SK-N-SH treated with all-trans-retinoic acid at 6 μM for 48 hours (cell line): Measurements from ENCODE around the gene FAM13A.

ENCODE experiments used
- ATAC-seq: fragments of 200-7000 bp; cut with Tn5 transposase; 3 replicates; pipeline ENCODE4 v1.9.1; 2020; ENCODE audit warnings: mild to moderate bottlenecking, moderate library complexity
- ARNTL ChIP-seq: fragments of 450-650 bp; formaldehyde crosslinking; IDR thresholded peaks from 2 replicates; pipeline ENCODE4 v1.5.0; 2020; ENCODE audit warnings: low read depth, mild to moderate bottlenecking, moderate library complexity, borderline replicate concordance
- CSDC2 ChIP-seq: fragments of 250-450 bp; sonication (Bioruptor Pico); IDR thresholded peaks from 2 replicates; pipeline ENCODE4 v1.5.0; 2020; ENCODE audit warnings: mild to moderate bottlenecking, moderate library complexity
- CSRNP3 ChIP-seq: fragments of 250-450 bp; sonication (Bioruptor Pico); IDR thresholded peaks from 2 replicates; pipeline ENCODE4 v1.5.1; 2021; ENCODE audit warnings: mild to moderate bottlenecking, moderate library complexity
- ESRRG ChIP-seq: fragments of 250-450 bp; sonication (Bioruptor Pico); IDR thresholded peaks from 2 replicates; pipeline ENCODE4 v1.6.1; 2021; ENCODE audit warnings: mild to moderate bottlenecking
- GLIS3 ChIP-seq: fragments of 250-450 bp; sonication (Bioruptor Pico); IDR thresholded peaks from 2 replicates; pipeline ENCODE4 v1.5.0; 2020; ENCODE audit warnings: mild to moderate bottlenecking, moderate library complexity
- ISL1 ChIP-seq: fragments of 250-450 bp; sonication (Bioruptor Pico); IDR thresholded peaks from 2 replicates; pipeline ENCODE4 v2.1.2; 2022; ENCODE audit warnings: mild to moderate bottlenecking, moderate library complexity
- OSR1 ChIP-seq: fragments of 250-450 bp; sonication (Bioruptor Pico); IDR thresholded peaks from 2 replicates; pipeline ENCODE4 v1.8.0; 2022; ENCODE audit warnings: moderate library complexity, mild to moderate bottlenecking, inconsistent platforms
- PATZ1 ChIP-seq: fragments of 250-450 bp; sonication (Bioruptor Pico); IDR thresholded peaks from 2 replicates; pipeline ENCODE4 v1.8.0; 2020; ENCODE audit warnings: mild to moderate bottlenecking, moderate library complexity, borderline replicate concordance
- POU6F1 ChIP-seq: fragments of 250-450 bp; sonication (Bioruptor Pico); IDR thresholded peaks from 2 replicates; pipeline ENCODE4 v1.8.0; 2021; ENCODE audit warnings: low read depth, mild to moderate bottlenecking, moderate library complexity, borderline replicate concordance
- PPARA ChIP-seq: fragments of 250-450 bp; sonication (Bioruptor Pico); IDR thresholded peaks from 2 replicates; pipeline ENCODE4 v1.5.0; 2020; ENCODE audit warnings: mild to moderate bottlenecking, borderline replicate concordance
- SNAI2 ChIP-seq: fragments of 250-450 bp; sonication (Bioruptor Pico); IDR thresholded peaks from 2 replicates; pipeline ENCODE4 v1.5.0; 2020; ENCODE audit warnings: mild to moderate bottlenecking, moderate library complexity
- TCF4 ChIP-seq: fragments of 250-450 bp; sonication (Bioruptor Pico); IDR thresholded peaks from 2 replicates; pipeline ENCODE4 v1.8.0; 2021; ENCODE audit warnings: mild to moderate bottlenecking, moderate library complexity, borderline replicate concordance
- TOX ChIP-seq: fragments of 250-450 bp; sonication (Bioruptor Pico); IDR thresholded peaks from 2 replicates; pipeline ENCODE4 v1.8.0; 2021; ENCODE audit warnings: mild to moderate bottlenecking, moderate library complexity, borderline replicate concordance
- TSHZ2 ChIP-seq: fragments of 250-450 bp; sonication (Bioruptor Pico); IDR thresholded peaks from 2 replicates; pipeline ENCODE4 v1.5.0; 2020; ENCODE audit warnings: mild to moderate bottlenecking, moderate library complexity
- ZC3H10 ChIP-seq: fragments of 250-450 bp; sonication (Bioruptor Pico); IDR thresholded peaks from 2 replicates; pipeline ENCODE4 v1.5.1; 2021; ENCODE audit warnings: mild to moderate bottlenecking, moderate library complexity
- ZFP3 ChIP-seq: fragments of 250-450 bp; sonication (Bioruptor Pico); IDR thresholded peaks from 2 replicates; pipeline ENCODE4 v1.5.0; 2020; ENCODE audit warnings: mild to moderate bottlenecking, moderate library complexity
- ZFP30 ChIP-seq: fragments of 450-650 bp; formaldehyde crosslinking; IDR thresholded peaks from 2 replicates; pipeline ENCODE4 v1.5.0; 2022; ENCODE audit warnings: mild to moderate bottlenecking, moderate library complexity
- ZNF565 ChIP-seq: fragments of 450-650 bp; formaldehyde crosslinking; conservative IDR thresholded peaks from 2 replicates; pipeline ENCODE4 v1.5.0; 2020; ENCODE audit warnings: low read depth, mild to moderate bottlenecking, moderate library complexity
- ZNF70 ChIP-seq: fragments of 450-650 bp; formaldehyde crosslinking; IDR thresholded peaks from 2 replicates; pipeline ENCODE4 v1.5.0; 2020; ENCODE audit warnings: mild to moderate bottlenecking, moderate library complexity
- ZNF8 ChIP-seq: fragments of 450-650 bp; formaldehyde crosslinking; IDR thresholded peaks from 2 replicates; pipeline ENCODE4 v1.5.0; 2020; ENCODE audit warnings: mild to moderate bottlenecking, moderate library complexity

Gene FAM13A

GRCh38 chr4:88860586-88860985, 196.4 kb downstream of the FAM13A start (continued):
- TF ChIP-seq SNAI2 (CRISPR knock-in tag) (no peak), CSRNP3 (CRISPR knock-in tag) (no peak)

- TF ChIP-seq ZNF70 (CRISPR knock-in tag) = no peak
- TF ChIP-seq TSHZ2 (CRISPR knock-in tag) = no peak
- TF ChIP-seq CSRNP3 (CRISPR knock-in tag) = no peak
- TF ChIP-seq ISL1 (CRISPR knock-in tag) = no peak
- TF ChIP-seq POU6F1 (CRISPR knock-in tag) = no peak
- no peak for TF ChIP-seq GLIS3 (CRISPR knock-in tag)
- no peak for TF ChIP-seq TCF4
- no peak for TF ChIP-seq CSDC2 (CRISPR knock-in tag)
- TF ChIP-seq ARNTL = no peak
- TF ChIP-seq ZFP3 = no peak
- no peak for TF ChIP-seq ZNF8 (CRISPR knock-in tag)
- TF ChIP-seq PATZ1 (CRISPR knock-in tag) = no peak
- ATAC-seq = no peak
Observed at GRCh38 chr4:88859191-88859812, 197.7 kb downstream of the FAM13A start.

- no peak for TF ChIP-seq CSRNP3 (CRISPR knock-in tag)
- TF ChIP-seq TOX (CRISPR knock-in tag) = no peak
- TF ChIP-seq GLIS3 (CRISPR knock-in tag) = no peak
- no peak for TF ChIP-seq PPARA (CRISPR knock-in tag)
- TF ChIP-seq ZNF565 (CRISPR knock-in tag) = no peak
- TF ChIP-seq ZC3H10 (CRISPR knock-in tag) = no peak
- no peak for TF ChIP-seq TCF4
- TF ChIP-seq ZNF70 (CRISPR knock-in tag) = no peak
- no peak for TF ChIP-seq ZFP30
- no peak for TF ChIP-seq OSR1 (CRISPR knock-in tag)
- no peak for TF ChIP-seq SNAI2 (CRISPR knock-in tag)
- TF ChIP-seq CSDC2 (CRISPR knock-in tag) = no peak
- no peak for TF ChIP-seq ISL1 (CRISPR knock-in tag)
- TF ChIP-seq PATZ1 (CRISPR knock-in tag) = no peak
- TF ChIP-seq ESRRG (CRISPR knock-in tag) = no peak
- no peak for ATAC-seq
Observed at GRCh38 chr4:88858752-88859151, 198.2 kb downstream of the FAM13A start.
